NCI-H1930 (cell line): ENCODE data around the gene DGKG.

Experiments
- DNase-seq, 2 experiments: peaks; one replicate each; lab custom pipeline; 2025; lab: John Stamatoyannopoulos, UW

Gene DGKG

GRCh38 chr3:186361762-186362536 is at the start of gene DGKG:
DGKG (minus strand) TSS chr3:186362234; CDS start chr3:186320459, 41,775 bp downstream.
- peak in 1 of 2 experiments; percentile 2 for DNase-seq

- DNase-seq = no peak
Measured at GRCh38 chr3:186411089-186411488, 49.1 kb upstream of the DGKG start.

- DNase-seq = no peak
Measured at GRCh38 chr3:186406669-186407635, 44.9 kb upstream of the DGKG start.

- no peak for DNase-seq
Measured at GRCh38 chr3:186401556-186401955, 39.5 kb upstream of the DGKG start.

GRCh38 chr3:186400662-186401061 is 38.6 kb upstream of the DGKG start:
- no peak for DNase-seq

GRCh38 chr3:186400026-186400425 is 38.0 kb upstream of the DGKG start:
- DNase-seq = no peak

- no peak for DNase-seq
Measured at GRCh38 chr3:186394566-186395217, 32.7 kb upstream of the DGKG start.

GRCh38 chr3:186386883-186387560 is 25.0 kb upstream of the DGKG start:
- DNase-seq = no peak

GRCh38 chr3:186385856-186386602 is 24.0 kb upstream of the DGKG start:
- DNase-seq = no peak

GRCh38 chr3:186383026-186383993 is 21.3 kb upstream of the DGKG start:
- no peak for DNase-seq

GRCh38 chr3:186382217-186382885 is 20.3 kb upstream of the DGKG start:
- no peak for DNase-seq

- no peak for DNase-seq
Measured at GRCh38 chr3:186381424-186382216, 19.6 kb upstream of the DGKG start.

GRCh38 chr3:186380622-186381380 is 18.8 kb upstream of the DGKG start:
- no peak for DNase-seq

GRCh38 chr3:186375443-186375842 is 13.4 kb upstream of the DGKG start:
- no peak for DNase-seq

- DNase-seq = no peak
Measured at GRCh38 chr3:186374376-186374775, 12.3 kb upstream of the DGKG start.

GRCh38 chr3:186369217-186369616 is 7.2 kb upstream of the DGKG start:
- DNase-seq = no peak

GRCh38 chr3:186368717-186369116 is 6.7 kb upstream of the DGKG start:
- no peak for DNase-seq

GRCh38 chr3:186368176-186368575 is 6.1 kb upstream of the DGKG start:
- no peak for DNase-seq
